GM12878 (cell line): Measurements from ENCODE around the gene BAX. TPM values are rescaled to one million over a fixed set of nuclear protein-coding genes. Genes with fewer than 3 reads are reported as not detected.

Experiments used
- ATAC-seq: fragments of 200-7000 bp; cut with Tn5 transposase; 3 replicates; pipeline ENCODE4 v1.9.1; 2020; ENCODE audit warnings: mild to moderate bottlenecking, moderate library complexity
- BruUV-seq: library from RNA; stranded (reverse); fragments of 400-500 nt; replicated peaks from 2 replicates; lab custom pipeline; 2021; lab: Mats Ljungman, UMichigan
- CTCF ChIA-PET: fragments of 300-600 bp; sonication (Branson Sonifier 250); formaldehyde crosslinking; extraction: SDS; loops from one replicate; lab custom pipeline; 2021; ENCODE audit warnings: inconsistent platforms; lab: Yijun Ruan, JAX
- POLR2A ChIA-PET: fragments of 350-600 bp; formaldehyde crosslinking; extraction: SDS; loops from one replicate; lab custom pipeline; 2021; ENCODE audit warnings: inconsistent platforms; lab: Charles Lee
- RAD21 ChIA-PET: fragments of 300-600 bp; sonication (Branson Sonifier 250); formaldehyde crosslinking; loops from one replicate; lab custom pipeline; 2023; ENCODE audit warnings: antibody characterized with exemption; ENCODE audit not compliant: unreplicated experiment; lab: Charles Lee
- SMC1A ChIA-PET: fragments of 300-600 bp; sonication (Branson Sonifier 250); formaldehyde crosslinking; loops from one replicate; lab custom pipeline; 2023; ENCODE audit not compliant: unreplicated experiment, uncharacterized antibody; lab: Charles Lee
- DNase-seq: peaks from one replicate; pipeline ENCODE4 v3.0.0-alpha.2; 2011; ENCODE audit warnings: low read depth, low spot score
- FAIRE-seq: peaks from 3 replicates; lab custom pipeline; 2011; peaks lifted over from hg19 to GRCh38; lab: Jason Lieb, UNC
- H2AFZ ChIP-seq: 2 replicates; pipeline ENCODE4 v1.6.0; 2011; ENCODE audit warnings: low read depth, low read length, control low read depth; ENCODE audit not compliant: control insufficient read depth
- H3K27ac ChIP-seq: 2 replicates; pipeline ENCODE4 v1.5.1; 2011; ENCODE audit warnings: control low read depth; ENCODE audit not compliant: control insufficient read depth, insufficient read depth
- H3K27me3 ChIP-seq, 2 experiments: replicated peaks in 1 of 2; 2 replicates each; pipeline versions ENCODE4 v1.6.0 to v1.6.1; 2011; ENCODE audit warnings: low read length in 1 of 2; ENCODE audit not compliant: control insufficient read depth in 2 of 2, insufficient read depth in 2 of 2
- H3K36me3 ChIP-seq, 2 experiments: 2 replicates each; pipeline ENCODE4 v1.5.1; 2011; ENCODE audit warnings: low read length in 1 of 2; ENCODE audit not compliant: control insufficient read depth in 2 of 2, insufficient read depth in 2 of 2
- H3K4me1 ChIP-seq: 2 replicates; pipeline ENCODE4 v1.6.1; 2011; ENCODE audit warnings: mild to moderate bottlenecking, low read length, moderate library complexity, mixed read lengths; ENCODE audit not compliant: control insufficient read depth, insufficient read depth
- H3K4me2 ChIP-seq: 2 replicates; pipeline ENCODE4 v1.6.0; 2011; ENCODE audit warnings: control low read depth; ENCODE audit not compliant: control insufficient read depth, insufficient read depth
- H3K4me3 ChIP-seq: fragments of 200-600 bp; sonication (generic); 2 replicates; pipeline ENCODE4 v1.5.1; 2016
- H3K79me2 ChIP-seq: 2 replicates; pipeline ENCODE4 v1.6.0; 2011; ENCODE audit warnings: low read length; ENCODE audit not compliant: control insufficient read depth, insufficient read depth
- H3K9ac ChIP-seq: 2 replicates; pipeline ENCODE4 v1.8.0; 2011; ENCODE audit warnings: low read length, control low read depth, mixed read lengths; ENCODE audit not compliant: control insufficient read depth, insufficient read depth
- H3K9me3 ChIP-seq: replicated peaks from 3 replicates; pipeline ENCODE4 v1.5.1; 2011; ENCODE audit warnings: mild to moderate bottlenecking, low read length; ENCODE audit not compliant: control insufficient read depth, insufficient read depth
- H4K20me1 ChIP-seq: 2 replicates; pipeline ENCODE4 v1.6.0; 2011; ENCODE audit not compliant: control insufficient read depth, insufficient read depth
- ASH2L ChIP-seq: fragments of 300-600, 200-600 bp; sonication (generic); IDR thresholded peaks from 2 replicates; pipeline ENCODE4 v1.6.1; 2017; ENCODE audit warnings: low read depth, mild to moderate bottlenecking, borderline replicate concordance
- ATF3 ChIP-seq: IDR thresholded peaks from 2 replicates; pipeline ENCODE4 v1.6.1; 2011; ENCODE audit warnings: low read depth, mild to moderate bottlenecking, low read length, moderate library complexity, borderline replicate concordance; ENCODE audit errors: extremely low read depth
- CHD1 ChIP-seq: IDR thresholded peaks from 2 replicates; pipeline ENCODE4 v1.6.1; 2012; ENCODE audit warnings: low read depth, low read length, improper control_type of control experiment
- E2F4 ChIP-seq: IDR thresholded peaks from 2 replicates; pipeline ENCODE4 v1.6.1; 2012; ENCODE audit warnings: low read depth, low read length, improper control_type of control experiment
- EGR1 ChIP-seq, 2 experiments: IDR thresholded peaks; 1 replicate in 1 of 2; 2 replicates in 1 of 2; pipeline ENCODE4 v1.6.1; 2011 to 2012; ENCODE audit warnings: low read depth in 2 of 2, low read length in 2 of 2, borderline replicate concordance in 1 of 2, mild to moderate bottlenecking in 1 of 2, moderate library complexity in 1 of 2
- KAT2A ChIP-seq: conservative IDR thresholded peaks from 2 replicates; pipeline ENCODE4 v1.6.1; 2011; ENCODE audit warnings: low read depth, low read length; ENCODE audit not compliant: control insufficient read depth
- MEF2A ChIP-seq: IDR thresholded peaks from 2 replicates; pipeline ENCODE4 v1.6.1; 2011; ENCODE audit warnings: low read depth, mild to moderate bottlenecking, low read length, moderate library complexity; ENCODE audit not compliant: insufficient read depth
- MLLT1 ChIP-seq: fragments of 450-650 bp; IDR thresholded peaks from 2 replicates; pipeline ENCODE4 v1.6.1; 2016; ENCODE audit warnings: mild to moderate bottlenecking
- MYB ChIP-seq: fragments of 150-350 bp; IDR thresholded peaks from 2 replicates; pipeline ENCODE4 v1.6.1; 2014; ENCODE audit warnings: mild to moderate bottlenecking, low read depth, low read length, borderline replicate concordance
- SKIL ChIP-seq: fragments of 450-650 bp; IDR thresholded peaks from 2 replicates; pipeline ENCODE4 v1.6.1; 2017; ENCODE audit warnings: mild to moderate bottlenecking, low read depth, inconsistent platforms; ENCODE audit not compliant: poor library complexity, severe bottlenecking
- SPI1 ChIP-seq: IDR thresholded peaks from 2 replicates; pipeline ENCODE4 v1.6.1; 2011; ENCODE audit warnings: low read depth, mild to moderate bottlenecking, low read length, moderate library complexity, borderline replicate concordance; ENCODE audit not compliant: insufficient read depth
- WRNIP1 ChIP-seq: IDR thresholded peaks from 2 replicates; pipeline ENCODE4 v1.6.1; 2011; ENCODE audit warnings: low read depth, low read length, improper control_type of control experiment, borderline replicate concordance
- ZBED1 ChIP-seq: IDR thresholded peaks from 2 replicates; pipeline ENCODE4 v1.6.1; 2016; ENCODE audit warnings: borderline replicate concordance
- ZNF384 ChIP-seq: IDR thresholded peaks from 2 replicates; pipeline ENCODE4 v1.6.1; 2012; ENCODE audit warnings: low read depth, mild to moderate bottlenecking, low read length, improper control_type of control experiment, borderline replicate concordance
- WGBS: methylation state at CpG from one replicate; pipeline ENCODE4 v1.1.6; 2016; ENCODE audit warnings: low lambda C conversion rate; ENCODE audit not compliant: insufficient replicate concordance, insufficient coverage; ENCODE audit errors: missing lambda C conversion rate; 5-methylcytosine and 5-hydroxymethylcytosine counted together
- in situ Hi-C: fragments of 300-500 bp; cut with MboI; formaldehyde crosslinking; loops from 9 replicates; pipeline ENCODE4 v1.14.3; 2018; ENCODE audit warnings: mixed read lengths
- intact Hi-C: fragments of 100-400 bp; cut with micrococcal nuclease; formaldehyde crosslinking; loops from one replicate; pipeline ENCODE4 v1.14.2; 2022; ENCODE audit not compliant: unreplicated experiment
- polyA plus RNA-seq, 11 experiments: library from polyadenylated mRNA; depleted of rRNA in 4 of 11; unstranded in 6 of 11; stranded (reverse) in 5 of 11; fragments of >200 nt; fragmentation: Nextera tagmentation in 4 of 11; fragmentation: Illumina TruSeq in 1 of 11; extraction: Ambion mirVana in 4 of 11; extraction: Trizol in 1 of 11; gene quantifications; 1 replicate in 1 of 11; 2 replicates in 10 of 11; pipeline versions ENCODE4 v1.2.1 to v1.2.3, GENCODE V29; 2011 to 2016; ENCODE audit warnings: inconsistent platforms in 2 of 11, missing spikeins in 2 of 11, low read depth in 1 of 11
- total RNA-seq, 4 experiments: library from RNA; depleted of rRNA in 3 of 4; stranded (reverse); fragments of >200 nt in 3 of 4; fragmentation: Illumina TruSeq in 1 of 4; extraction: Trizol in 1 of 4; gene quantifications; 2 replicates each; pipeline versions ENCODE4 v1.2.1 to v1.2.3, GENCODE V29; 2013 to 2021

Gene BAX
- total and polyA plus RNA-seq, 10 of the 15 experiments (the other 5 are each of a cell fraction or from before 2014, with no cell fraction given), result 7.2 to 221 (median 137) TPM

GRCh38 chr19:48922548-48923490, 31.9 kb upstream of the BAX start (continued):
- TF ChIP-seq SKIL (no peak), MLLT1 (no peak), WRNIP1 (no peak)
- TF ChIP-seq, all 136 proteins: peak for 0

GRCh38 chr19:48925240-48925843, 29.3 kb upstream of the BAX start:
- ChIA-PET CTCF (interaction anchor here (1.1 kb wide), 1 partner anchor 45 kb away, joined by 3 read pairs; no protein-coding TSS in a partner anchor), POLR2A (interaction anchor here (0.5 kb wide), 1 partner anchor 1491 kb away, joined by 6 read pairs; no protein-coding TSS in a partner anchor), SMC1A (interaction anchor here (0.9 to 1.4 kb wide), 2 partner anchors 30 to 45 kb away, joined by 3 read pairs; partner anchors contain the start of gene BAX), RAD21 (no interaction called here)
- H2AFZ ChIP-seq, result no peak overlapping the region
- ATAC-seq (no peak), FAIRE-seq (no peak), DNase-seq (no peak)
- H3K79me2 ChIP-seq, result no peaks in the 10 kb centered on the region
- no peak overlapping the region for H3K27ac ChIP-seq
- no peak overlapping the region for H3K9ac ChIP-seq
- no peak overlapping the region for H3K4me2 ChIP-seq
- WGBS, result 98% methylated on average over 10 of the region's 11 CpGs
- H3K4me1 ChIP-seq, result no peaks in the 10 kb centered on the region
- H3K36me3 ChIP-seq, result peaks cover 0 to 1% of the 10 kb centered on the region in 2 experiments; a peak in 2 of 4 replicates
- intact Hi-C loops (no loop called here), in situ Hi-C loops (no loop called here)
- no peak overlapping the region for H3K4me3 ChIP-seq
- H3K27me3 ChIP-seq, result no peaks in the 10 kb centered on the region
- H3K9me3 ChIP-seq, result no peaks in the 10 kb centered on the region
- no TSS peak for BruUV-seq
- no peaks in the 10 kb centered on the region for H4K20me1 ChIP-seq
- TF ChIP-seq CHD1 (no peak), SPI1 (no peak), MEF2A (no peak), MYB (no peak), KAT2A (no peak), ATF3 (no peak), ASH2L (no peak), E2F4 (no peak), ZBED1 (no peak), ZNF384 (no peak), EGR1 (IDR thresholded peaks at IDR 0.05; ENCODE audit: borderline replicate concordance in 1 of 2, low read depth in 2 of 2, low read length in 2 of 2) (no peak)
